ENCODE data around the gene EXD3.

Gene EXD3

GRCh38 chr9:137303893-137304382 lies 119.0 kb downstream of the EXD3 start:
- no peak for DNase-seq (ENCODE audit: low read depth)
- H3K4me3 ChIP-seq (ENCODE audit: low read depth, low read length), result no peak overlapping the region
- TF ChIP-seq CTCF (IDR thresholded peaks at IDR 0.05; ENCODE audit: insufficient read depth, low read depth, low read length, missing control alignments), result no peak

GRCh38 chr9:137303151-137303892 lies 119.6 kb downstream of the EXD3 start:
- TF ChIP-seq CTCF (IDR thresholded peaks at IDR 0.05; ENCODE audit: insufficient read depth, low read depth, low read length, missing control alignments), result no peak
- no peak overlapping the region for H3K4me3 ChIP-seq (ENCODE audit: low read depth, low read length)
- DNase-seq (ENCODE audit: low read depth), result no peak

- TF ChIP-seq CTCF (IDR thresholded peaks at IDR 0.05; ENCODE audit: insufficient read depth, low read depth, low read length, missing control alignments), result peak; percentile 40
- H3K4me3 ChIP-seq (ENCODE audit: low read depth, low read length), result peak overlapping the region; percentile 34; the same call in 1 of the 2 replicates
- DNase-seq (ENCODE audit: low read depth), result no peak
Observed at GRCh38 chr9:137302449-137303150, 120.4 kb downstream of the EXD3 start.

- peak within 1 kb of the TSS; percentile 39 for H3K4me3 ChIP-seq (ENCODE audit: low read depth, low read length)
- DNase-seq (ENCODE audit: low read depth), result peak; percentile 90
- TF ChIP-seq CTCF (IDR thresholded peaks at IDR 0.05; ENCODE audit: insufficient read depth, low read depth, low read length, missing control alignments), result no peak
Observed at GRCh38 chr9:137302118-137302448, 120.9 kb downstream of the EXD3 start, which contains the start of gene NRARP. NRARP (minus strand) TSS chr9:137302271; CDS start chr9:137301928, 343 bp downstream.

GRCh38 chr9:137301081-137301947 lies 121.6 kb downstream of the EXD3 start:
- TF ChIP-seq CTCF (IDR thresholded peaks at IDR 0.05; ENCODE audit: insufficient read depth, low read depth, low read length, missing control alignments), result no peak
- H3K4me3 ChIP-seq (ENCODE audit: low read depth, low read length), result peak overlapping the region; percentile 39
- peak; percentile 58 for DNase-seq (ENCODE audit: low read depth)

- no peak for TF ChIP-seq CTCF (IDR thresholded peaks at IDR 0.05; ENCODE audit: insufficient read depth, low read depth, low read length, missing control alignments)
- DNase-seq (ENCODE audit: low read depth), result no peak
- peak overlapping the region; percentile 29 for H3K4me3 ChIP-seq (ENCODE audit: low read depth, low read length)
Observed at GRCh38 chr9:137300567-137301080, 122.3 kb downstream of the EXD3 start.

Measured in GM12865 (cell line).